Breast epithelium (tissue), 4 donors: ENCODE results near the gene KRT16. TPM values are rescaled to one million over a fixed set of nuclear protein-coding genes. Genes with fewer than 3 reads are reported as not detected.
A peak's percentile ranks its signal among the peaks of the same experiment; 100 is the strongest.
"Not testable (repeated sequence)": the region's sequence is repeated elsewhere in the genome, so short reads cannot be mapped to it uniquely, and the experiment has no call there.

Experiments
- DNase-seq, 2 donors: peaks; one replicate each; pipeline ENCODE4 v3.0.0-alpha.2; 2019; ENCODE audit warnings: low spot score in 2 of 2
- H3K27ac ChIP-seq, 2 donors: fragments of 200-600 bp; sonication (generic) in 1 of 2; one replicate each; pipeline ENCODE4 v1.5.1; 2016 to 2019; ENCODE audit warnings: mild to moderate bottlenecking in 1 of 2
- H3K27me3 ChIP-seq, 2 donors: fragments of 200-600 bp; sonication (generic) in 1 of 2; one replicate each; pipeline versions ENCODE4 v1.5.1 to v1.6.0; 2017 to 2019; ENCODE audit warnings: control low read depth in 1 of 2, mild to moderate bottlenecking in 1 of 2
- H3K36me3 ChIP-seq: fragments of 200-600 bp; one replicate; pipeline ENCODE4 v1.5.1; 2019
- H3K4me1 ChIP-seq, 2 donors: fragments of 200-600 bp; sonication (generic); one replicate each; pipeline ENCODE4 v1.5.1; 2016 to 2019; ENCODE audit warnings: control low read depth in 1 of 2
- H3K4me3 ChIP-seq, 3 donors: fragments of 200-600 bp; sonication (generic); 1 replicate in 2 of 3; 2 replicates in 1 of 3; pipeline ENCODE4 v1.5.1; 2016 to 2019; ENCODE audit warnings: mild to moderate bottlenecking in 3 of 3, moderate library complexity in 2 of 3
- H3K9me3 ChIP-seq, 2 donors: fragments of 200-600 bp; sonication (generic) in 1 of 2; one replicate each; pipeline ENCODE4 v1.5.1; 2016 to 2019; ENCODE audit warnings: control low read depth in 1 of 2
- POLR2A ChIP-seq: fragments of 450-650 bp; IDR thresholded peaks from one replicate; pipeline ENCODE4 v1.6.1; 2016; ENCODE audit warnings: antibody characterized with exemption, mild to moderate bottlenecking, moderate library complexity
- POLR2AphosphoS5 ChIP-seq, 3 donors: sonication (generic); formaldehyde crosslinking; IDR thresholded peaks; one replicate each; pipeline ENCODE4 v1.6.1; 2017; ENCODE audit warnings: antibody characterized with exemption in 3 of 3
- intact Hi-C: fragments of 100-400 bp; cut with DNase I; formaldehyde crosslinking; loops from one replicate; pipeline ENCODE4 v1.15.1; 2023; ENCODE audit warnings: low total_unique reads
- total RNA-seq, 3 donors: library from RNA; depleted of rRNA; stranded (reverse); fragments of >200 nt; gene quantifications; one replicate each; pipeline ENCODE4 v1.1.0, GENCODE V29; 2016
- TF ChIP-seq, protein P1 (sequence below), 3 donors: fragments of 450-650 bp; IDR thresholded peaks; one replicate each; pipeline ENCODE4 v1.5.1; 2016 to 2017; ENCODE audit warnings: antibody characterized with exemption in 3 of 3, mild to moderate bottlenecking in 3 of 3, moderate library complexity in 3 of 3

Gene KRT16
- total RNA-seq, 3 donors from 2014 or later: 2.6 to 100 (median 51.8) TPM

DNA sequence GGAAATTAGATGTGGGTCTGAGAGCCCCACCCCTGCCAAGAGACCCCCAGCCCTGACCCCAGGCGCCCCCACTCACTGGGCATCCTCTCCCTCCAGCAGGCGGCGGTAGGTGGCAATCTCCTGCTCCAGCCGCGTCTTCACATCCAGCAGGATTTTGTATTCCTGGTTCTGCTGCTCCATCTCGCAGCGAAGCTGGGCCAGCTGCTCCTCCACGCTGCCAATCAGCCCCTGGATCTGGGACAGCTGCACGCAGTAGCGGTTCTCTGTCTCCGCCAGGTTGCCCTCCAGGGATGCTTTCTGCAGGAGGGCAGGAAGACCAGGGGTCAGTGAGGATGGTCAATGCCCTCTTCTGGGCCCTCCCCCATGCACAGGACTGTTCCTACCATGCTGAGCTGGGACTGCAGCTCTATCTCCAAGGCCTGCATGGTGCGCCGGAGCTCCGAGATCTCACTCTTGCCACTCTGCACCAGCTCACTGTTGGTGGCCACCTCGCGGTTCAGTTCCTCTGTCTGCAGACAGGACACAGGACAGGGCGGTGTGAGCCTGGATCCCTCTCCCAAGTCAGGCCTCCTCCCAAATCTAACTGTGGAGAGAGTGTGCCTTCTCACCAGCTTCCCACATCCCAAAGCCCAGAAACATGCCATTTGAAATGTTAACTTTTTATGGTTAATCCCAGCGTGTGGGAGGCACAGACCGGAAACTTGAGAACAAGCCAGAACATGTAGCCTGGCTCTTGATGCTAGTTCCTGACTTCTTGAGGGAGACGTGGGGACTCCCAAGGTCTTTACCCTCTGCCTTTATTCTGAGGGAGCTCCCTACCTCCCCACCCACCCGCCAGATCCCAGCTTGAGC is 8.2 kb upstream of the KRT16 start:
- H3K27me3 ChIP-seq: no peaks in the 10 kb centered on the region
- no peaks in the 10 kb centered on the region for H3K4me1 ChIP-seq
- H3K9me3 ChIP-seq: no peaks in the 10 kb centered on the region
- intact Hi-C loops: no loop called here
- H3K4me3 ChIP-seq: peak overlapping the region in 2 of 3 donors; percentile 55 to 63
- no peaks in the 10 kb centered on the region for H3K36me3 ChIP-seq
- H3K27ac ChIP-seq: peak overlapping the region; percentile 77 to 90
- DNase-seq: peak; percentile 22 to 44
- TF ChIP-seq POLR2A (no peak), POLR2AphosphoS5 (IDR thresholded peaks at IDR 0.05) (no peak)
- TF ChIP-seq, protein P1, sequence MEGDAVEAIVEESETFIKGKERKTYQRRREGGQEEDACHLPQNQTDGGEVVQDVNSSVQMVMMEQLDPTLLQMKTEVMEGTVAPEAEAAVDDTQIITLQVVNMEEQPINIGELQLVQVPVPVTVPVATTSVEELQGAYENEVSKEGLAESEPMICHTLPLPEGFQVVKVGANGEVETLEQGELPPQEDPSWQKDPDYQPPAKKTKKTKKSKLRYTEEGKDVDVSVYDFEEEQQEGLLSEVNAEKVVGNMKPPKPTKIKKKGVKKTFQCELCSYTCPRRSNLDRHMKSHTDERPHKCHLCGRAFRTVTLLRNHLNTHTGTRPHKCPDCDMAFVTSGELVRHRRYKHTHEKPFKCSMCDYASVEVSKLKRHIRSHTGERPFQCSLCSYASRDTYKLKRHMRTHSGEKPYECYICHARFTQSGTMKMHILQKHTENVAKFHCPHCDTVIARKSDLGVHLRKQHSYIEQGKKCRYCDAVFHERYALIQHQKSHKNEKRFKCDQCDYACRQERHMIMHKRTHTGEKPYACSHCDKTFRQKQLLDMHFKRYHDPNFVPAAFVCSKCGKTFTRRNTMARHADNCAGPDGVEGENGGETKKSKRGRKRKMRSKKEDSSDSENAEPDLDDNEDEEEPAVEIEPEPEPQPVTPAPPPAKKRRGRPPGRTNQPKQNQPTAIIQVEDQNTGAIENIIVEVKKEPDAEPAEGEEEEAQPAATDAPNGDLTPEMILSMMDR (IDR thresholded peaks at IDR 0.05): no peak

DNA sequence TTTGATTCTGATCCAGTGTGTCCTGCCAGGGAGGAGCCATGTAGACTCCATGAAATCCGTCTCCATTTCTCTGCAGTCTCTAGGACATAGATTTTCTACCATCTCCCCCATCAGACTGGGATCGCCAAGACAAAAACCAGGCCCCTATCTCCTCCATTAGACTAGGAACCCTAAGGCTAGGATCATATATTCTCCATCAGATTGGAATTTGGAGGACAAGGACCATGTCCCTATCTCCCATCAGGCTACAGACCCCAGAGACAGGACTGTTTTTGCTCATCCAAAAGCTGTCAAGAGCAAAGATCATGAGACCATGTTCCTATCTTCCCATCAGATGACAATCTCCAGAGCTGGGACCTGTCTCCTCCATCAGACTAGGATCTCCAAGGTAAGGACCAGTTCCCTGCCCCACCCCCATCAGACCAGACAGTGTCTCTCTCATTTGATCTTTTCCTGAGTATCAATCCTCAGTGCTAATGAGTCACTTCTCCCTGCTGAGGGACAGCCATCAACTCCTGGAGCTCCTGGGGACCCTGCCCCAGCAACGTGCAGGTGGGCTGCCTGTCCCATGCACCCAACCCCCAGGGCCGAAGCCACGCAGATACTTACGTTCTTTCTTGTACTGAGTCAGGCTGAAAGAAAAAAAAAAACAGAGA is 7.5 kb upstream of the KRT16 start:
- H3K27me3 ChIP-seq, intact Hi-C loops, H3K36me3 ChIP-seq, H3K4me1 ChIP-seq, H3K9me3 ChIP-seq: not testable (repeated sequence)
- H3K4me3 ChIP-seq: peak overlapping the region in 2 of 3 donors; percentile 55 to 63
- peak overlapping the region; percentile 77 to 90 for H3K27ac ChIP-seq
- peak; percentile 36 for DNase-seq

GRCh38 chr17:41619036-41619926 is 6.7 kb upstream of the KRT16 start:
- Histone ChIP-seq H3K4me1 (no peaks in the 10 kb centered on the region), H3K27me3 (no peaks in the 10 kb centered on the region), H3K36me3 (no peaks in the 10 kb centered on the region), H3K27ac (peak overlapping the region in 1 of 2 donors; percentile 77), H3K4me3 (peak overlapping the region in 1 of 3 donors; percentile 63), H3K9me3 (no peaks in the 10 kb centered on the region)
- intact Hi-C loops: no loop called here
- DNase-seq: peak; percentile 51 to 80
- TF ChIP-seq, protein P1 (IDR thresholded peaks at IDR 0.05): no peak
- TF ChIP-seq POLR2AphosphoS5 (IDR thresholded peaks at IDR 0.05): peak in 1 of 3 donors; percentile 80
- TF ChIP-seq POLR2A: no peak

DNA sequence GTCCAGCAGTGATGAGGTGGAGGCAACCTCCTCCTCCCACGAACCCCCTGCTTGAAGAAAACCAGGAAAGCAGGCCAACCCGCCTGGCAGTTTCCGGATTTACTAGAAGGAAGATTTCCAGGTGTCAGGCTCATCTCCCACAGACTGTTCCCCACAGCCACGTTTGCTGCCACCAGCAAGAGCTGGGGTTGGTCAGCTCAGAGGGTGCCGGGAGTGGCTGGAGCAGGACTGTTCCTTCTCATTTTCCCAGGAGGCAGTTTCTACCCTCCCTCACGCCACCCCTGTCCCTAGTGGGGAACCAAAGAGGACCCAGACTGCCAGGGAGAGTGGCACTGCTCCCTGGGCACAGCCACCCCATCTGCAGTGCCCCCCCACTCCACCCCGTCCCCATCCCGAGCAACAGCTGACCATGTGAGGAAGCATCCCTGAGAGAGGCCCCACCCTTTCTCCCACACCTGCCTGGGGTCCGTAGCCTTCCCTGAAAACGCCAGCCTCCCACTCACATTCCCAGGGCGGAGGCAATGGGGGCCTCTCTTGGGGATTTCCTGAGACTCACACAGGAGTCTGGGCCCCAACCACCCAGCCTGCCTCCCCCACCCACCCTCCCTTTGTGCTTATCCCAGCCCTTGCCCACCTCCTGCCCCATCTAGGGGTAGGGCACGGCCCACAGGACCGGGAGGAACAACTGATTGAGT is 5.9 kb upstream of the KRT16 start:
- Histone ChIP-seq H3K27me3 (no peaks in the 10 kb centered on the region), H3K27ac (peak overlapping the region in 1 of 2 donors; percentile 48), H3K9me3 (no peaks in the 10 kb centered on the region), H3K36me3 (no peaks in the 10 kb centered on the region), H3K4me3 (peak overlapping the region in 1 of 3 donors; percentile 3), H3K4me1 (no peaks in the 10 kb centered on the region)
- TF ChIP-seq POLR2A: no peak
- no peak for TF ChIP-seq POLR2AphosphoS5 (IDR thresholded peaks at IDR 0.05)
- TF ChIP-seq, protein P1 (IDR thresholded peaks at IDR 0.05): no peak
- intact Hi-C loops: no loop called here
- peak in 1 of 2 donors; percentile 88 for DNase-seq

- H3K9me3 ChIP-seq: no peaks in the 10 kb centered on the region
- TF ChIP-seq POLR2AphosphoS5 (IDR thresholded peaks at IDR 0.05) (peak in 1 of 3 donors; percentile 38), POLR2A (no peak)
- TF ChIP-seq, protein P1 (IDR thresholded peaks at IDR 0.05): no peak
- peak overlapping the region in 1 of 2 donors; percentile 48 for H3K27ac ChIP-seq
- no peaks in the 10 kb centered on the region for H3K36me3 ChIP-seq
- peak in 1 of 2 donors; percentile 79 for DNase-seq
- no peak overlapping the region for H3K4me3 ChIP-seq
- no peaks in the 10 kb centered on the region for H3K27me3 ChIP-seq
- H3K4me1 ChIP-seq: no peaks in the 10 kb centered on the region
- intact Hi-C loops: no loop called here
Measured at GRCh38 chr17:41617698-41618097, 5.1 kb upstream of the KRT16 start.
